Measurements from ENCODE around the gene FAN1.

GRCh38 chr15:30896211-30896606 is 7.5 kb upstream of the FAN1 start:
- no peak for TF ChIP-seq CTCF (IDR thresholded peaks at IDR 0.05)
- no peak for TF ChIP-seq EZH2 (IDR thresholded peaks at IDR 0.05)

All from neural progenitor cell (in vitro differentiated cells).